Measurements from ENCODE around the gene LRIF1. TPM values are rescaled to one million over a fixed set of nuclear protein-coding genes. Genes with fewer than 3 reads are reported as not detected.
"Not testable (repeated sequence)": the region's sequence is repeated elsewhere in the genome, so short reads cannot be mapped to it uniquely, and the experiment has no call there.

The LRIF1 gene
- total RNA-seq, 2 experiments from 2014 or later, result 12.0 to 12.3 TPM

- Mint-ChIP-seq H3K4me1 (ENCODE audit: low read depth) (no peaks in the 10 kb centered on the region), H3K9me3 (peaks cover 16% of the 10 kb centered on the region), H3K27ac (no peak overlapping the region), H3K4me3 (no peak overlapping the region), H3K36me3 (ENCODE audit: low read depth) (peaks cover 57% of the 10 kb centered on the region), H3K27me3 (ENCODE audit: low read depth) (no peaks in the 10 kb centered on the region)
- DNase-seq, result no peak
- CTCF ChIA-PET, result interaction anchor here (0.6 to 1.5 kb wide), 4 partner anchors 13 to 422 kb away, joined by 3 to 4 read pairs (median 3); no protein-coding TSS in a partner anchor
- intact Hi-C loops (cut with micrococcal nuclease), result no loop called here
Measured at GRCh38 chr1:110948038-110948810, 15.5 kb downstream of the LRIF1 start.

GRCh38 chr1:110945626-110946025, 18.1 kb downstream of the LRIF1 start:
- H3K36me3 Mint-ChIP-seq (ENCODE audit: low read depth), result peaks cover 35% of the 10 kb centered on the region
- H3K4me3 Mint-ChIP-seq, result no peak overlapping the region
- CTCF ChIA-PET, result interaction anchor here (0.8 kb wide), 1 partner anchor 19 kb away, joined by 4 read pairs; no protein-coding TSS in a partner anchor
- H3K9me3 Mint-ChIP-seq, result peaks cover 11% of the 10 kb centered on the region
- DNase-seq, result no peak
- no peaks in the 10 kb centered on the region for H3K4me1 Mint-ChIP-seq (ENCODE audit: low read depth)
- no peak overlapping the region for H3K27ac Mint-ChIP-seq
- H3K27me3 Mint-ChIP-seq (ENCODE audit: low read depth), result no peaks in the 10 kb centered on the region
- intact Hi-C loops (cut with micrococcal nuclease), result no loop called here

GRCh38 chr1:110944806-110945205, 18.9 kb downstream of the LRIF1 start:
- no peak for DNase-seq
- Mint-ChIP-seq H3K4me3 (no peak overlapping the region), H3K4me1 (ENCODE audit: low read depth) (no peaks in the 10 kb centered on the region), H3K27ac (no peak overlapping the region), H3K27me3 (ENCODE audit: low read depth) (no peaks in the 10 kb centered on the region), H3K36me3 (ENCODE audit: low read depth) (peaks cover 28% of the 10 kb centered on the region), H3K9me3 (peaks cover 7% of the 10 kb centered on the region)
- intact Hi-C loops (cut with micrococcal nuclease), result no loop called here
- CTCF ChIA-PET, result interaction anchor here (1.3 kb wide), 1 partner anchor 86 kb away, joined by 3 read pairs; no protein-coding TSS in a partner anchor

- intact Hi-C loops (cut with micrococcal nuclease), result no loop called here
- no peaks in the 10 kb centered on the region for H3K27me3 Mint-ChIP-seq (ENCODE audit: low read depth)
- H3K27ac Mint-ChIP-seq, result no peak overlapping the region
- DNase-seq, result no peak
- H3K4me1 Mint-ChIP-seq (ENCODE audit: low read depth), result no peaks in the 10 kb centered on the region
- CTCF ChIA-PET, result interaction anchor here (1.2 kb wide), 1 partner anchor 94 kb away, joined by 5 read pairs; no protein-coding TSS in a partner anchor
- H3K36me3 Mint-ChIP-seq (ENCODE audit: low read depth), result peaks cover 10% of the 10 kb centered on the region
- no peak overlapping the region for H3K4me3 Mint-ChIP-seq
- peaks cover 32% of the 10 kb centered on the region for H3K9me3 Mint-ChIP-seq
Measured at GRCh38 chr1:110936567-110936966, 27.2 kb downstream of the LRIF1 start.

- H3K36me3 Mint-ChIP-seq (ENCODE audit: low read depth), result peaks cover 12% of the 10 kb centered on the region
- DNase-seq; H3K4me3 Mint-ChIP-seq; H3K27me3 Mint-ChIP-seq (ENCODE audit: low read depth); H3K4me1 Mint-ChIP-seq (ENCODE audit: low read depth); CTCF ChIA-PET; intact Hi-C loops (cut with micrococcal nuclease); H3K27ac Mint-ChIP-seq: not testable (repeated sequence)
- peaks cover 19% of the 10 kb centered on the region for H3K9me3 Mint-ChIP-seq
Measured at GRCh38 chr1:110931097-110931496, 32.6 kb downstream of the LRIF1 start.

GRCh38 chr1:110928904-110929303, 34.8 kb downstream of the LRIF1 start:
- CTCF ChIA-PET, result interaction anchor here (1.1 kb wide), 2 partner anchors 38 to 101 kb away, joined by 3 to 4 read pairs; no protein-coding TSS in a partner anchor
- intact Hi-C loops (cut with micrococcal nuclease), result no loop called here
- DNase-seq, result no peak
- peaks cover 10% of the 10 kb centered on the region for H3K9me3 Mint-ChIP-seq
- H3K4me1 Mint-ChIP-seq (ENCODE audit: low read depth), result no peaks in the 10 kb centered on the region
- H3K27ac Mint-ChIP-seq, result no peak overlapping the region
- no peaks in the 10 kb centered on the region for H3K27me3 Mint-ChIP-seq (ENCODE audit: low read depth)
- peaks cover 6% of the 10 kb centered on the region for H3K36me3 Mint-ChIP-seq (ENCODE audit: low read depth)
- H3K4me3 Mint-ChIP-seq, result no peak overlapping the region

GRCh38 chr1:110928191-110928590, 35.5 kb downstream of the LRIF1 start:
- CTCF ChIA-PET, result interaction anchor here (1.1 to 1.3 kb wide), 2 partner anchors 102 to 103 kb away, joined by 3 to 4 read pairs; no protein-coding TSS in a partner anchor
- H3K4me1 Mint-ChIP-seq (ENCODE audit: low read depth), result no peaks in the 10 kb centered on the region
- H3K9me3 Mint-ChIP-seq, result peaks cover 10% of the 10 kb centered on the region
- H3K27ac Mint-ChIP-seq, result no peak overlapping the region
- H3K4me3 Mint-ChIP-seq, result no peak overlapping the region
- H3K36me3 Mint-ChIP-seq (ENCODE audit: low read depth), result peaks cover 6% of the 10 kb centered on the region
- intact Hi-C loops (cut with micrococcal nuclease), result no loop called here
- no peak for DNase-seq
- H3K27me3 Mint-ChIP-seq (ENCODE audit: low read depth), result no peaks in the 10 kb centered on the region

GRCh38 chr1:110927484-110928075, 36.1 kb downstream of the LRIF1 start:
- Mint-ChIP-seq H3K4me1 (ENCODE audit: low read depth) (no peaks in the 10 kb centered on the region), H3K36me3 (ENCODE audit: low read depth) (peaks cover 6% of the 10 kb centered on the region), H3K4me3 (no peak overlapping the region), H3K9me3 (peaks cover 12% of the 10 kb centered on the region), H3K27ac (no peak overlapping the region), H3K27me3 (ENCODE audit: low read depth) (no peaks in the 10 kb centered on the region)
- CTCF ChIA-PET, result interaction anchor here (1.3 kb wide), 1 partner anchor 104 kb away, joined by 3 read pairs; no protein-coding TSS in a partner anchor
- DNase-seq, result no peak
- intact Hi-C loops (cut with micrococcal nuclease), result no loop called here

GRCh38 chr1:110921953-110922352, 41.8 kb downstream of the LRIF1 start:
- Mint-ChIP-seq H3K27me3 (ENCODE audit: low read depth) (no peaks in the 10 kb centered on the region), H3K27ac (no peak overlapping the region), H3K36me3 (ENCODE audit: low read depth) (peaks cover 2% of the 10 kb centered on the region), H3K9me3 (peaks cover 2% of the 10 kb centered on the region), H3K4me3 (no peak overlapping the region), H3K4me1 (ENCODE audit: low read depth) (peaks cover 4% of the 10 kb centered on the region)
- no peak for DNase-seq
- CTCF ChIA-PET, result interaction anchor here (1.0 kb wide), 1 partner anchor 141 kb away, joined by 4 read pairs; no protein-coding TSS in a partner anchor
- intact Hi-C loops (cut with micrococcal nuclease), result no loop called here

- DNase-seq, result no peak
- H3K4me1 Mint-ChIP-seq (ENCODE audit: low read depth), result peaks cover 14% of the 10 kb centered on the region
- intact Hi-C loops (cut with micrococcal nuclease), result no loop called here
- H3K27ac Mint-ChIP-seq, result no peak overlapping the region
- H3K27me3 Mint-ChIP-seq (ENCODE audit: low read depth), result no peaks in the 10 kb centered on the region
- no peaks in the 10 kb centered on the region for H3K36me3 Mint-ChIP-seq (ENCODE audit: low read depth)
- CTCF ChIA-PET, result no interaction called here
- H3K4me3 Mint-ChIP-seq, result no peak overlapping the region
- peaks cover 4% of the 10 kb centered on the region for H3K9me3 Mint-ChIP-seq
Measured at GRCh38 chr1:110918016-110918415, 45.7 kb downstream of the LRIF1 start.

- Mint-ChIP-seq H3K27ac (peak overlapping the region; percentile 15), H3K36me3 (ENCODE audit: low read depth) (no peaks in the 10 kb centered on the region), H3K9me3 (peaks cover 5% of the 10 kb centered on the region), H3K4me1 (ENCODE audit: low read depth) (peaks cover 14% of the 10 kb centered on the region), H3K4me3 (peak overlapping the region; percentile 10), H3K27me3 (ENCODE audit: low read depth) (peaks cover under 1% of the 10 kb centered on the region)
- intact Hi-C loops (cut with micrococcal nuclease), result loop anchor here (1.0 kb wide), 1 partner anchor 47 kb away; the partner anchor contains the start of gene LRIF1
- CTCF ChIA-PET, result no interaction called here
- DNase-seq, result peak; percentile 52
Measured at GRCh38 chr1:110916669-110917306, 46.9 kb downstream of the LRIF1 start.

GRCh38 chr1:110916274-110916668, 47.5 kb downstream of the LRIF1 start:
- Mint-ChIP-seq H3K9me3 (peaks cover 7% of the 10 kb centered on the region), H3K4me3 (no peak overlapping the region), H3K27me3 (ENCODE audit: low read depth) (peaks cover 2% of the 10 kb centered on the region), H3K36me3 (ENCODE audit: low read depth) (no peaks in the 10 kb centered on the region), H3K4me1 (ENCODE audit: low read depth) (peaks cover 14% of the 10 kb centered on the region), H3K27ac (no peak overlapping the region)
- no peak for DNase-seq
- CTCF ChIA-PET, result no interaction called here
- intact Hi-C loops (cut with micrococcal nuclease), result no loop called here
